ENCODE results near the gene OR52J3. TPM values are rescaled to one million over a fixed set of nuclear protein-coding genes. Genes with fewer than 3 reads are reported as not detected.

Gene OR52J3
- total RNA-seq = not detected in 2 replicates

GRCh38 chr11:5046226-5046625 lies at the start of gene OR52J3:
Gene OR52J3 (plus strand): TSS chr11:5046526. CDS start chr11:5046526, 0 bp downstream.

GRCh38 chr11:5059391-5059790 lies 13.1 kb downstream of the OR52J3 start, which contains the start of gene OR52E2:
Gene OR52E2 (minus strand): TSS chr11:5059627. CDS start chr11:5059627, 0 bp downstream.

GRCh38 chr11:5069272-5069671 lies 22.9 kb downstream of the OR52J3 start, which contains the start of gene OR52E1:
Gene OR52E1 (plus strand): TSS chr11:5069572.

Other genes with a start within 250 kb of the OR52J3 start
- not detected in 2 replicates for gene OR52R1, start 242.1 kb upstream of the OR52J3 start, total RNA-seq
- not detected in 2 replicates for gene OR51F2, start 225.2 kb upstream of the OR52J3 start, total RNA-seq
- not detected in 2 replicates for gene OR51S1, start 197.3 kb upstream of the OR52J3 start, total RNA-seq
- not detected in 2 replicates for gene OR51T1, start 164.6 kb upstream of the OR52J3 start, total RNA-seq
- not detected in 2 replicates for gene OR51A7, start 142.7 kb upstream of the OR52J3 start, total RNA-seq
- not detected in 2 replicates for gene OR51G2, start 127.2 kb upstream of the OR52J3 start, total RNA-seq
- not detected in 2 replicates for gene OR51G1, start 122.2 kb upstream of the OR52J3 start, total RNA-seq
- gene OR51A4, start 98.9 kb upstream of the OR52J3 start, total RNA-seq = not detected in 2 replicates
- not detected in 2 replicates for gene OR51A2, start 90.8 kb upstream of the OR52J3 start, total RNA-seq
- gene OR51L1, start 51.7 kb upstream of the OR52J3 start, total RNA-seq = not detected in 2 replicates
- gene OR52E2, start 13.1 kb downstream of the OR52J3 start, total RNA-seq = not detected in 2 replicates
- not detected in 2 replicates for gene OR52E1, start 23.0 kb downstream of the OR52J3 start, total RNA-seq
- gene OR52A5, start 91.8 kb downstream of the OR52J3 start, total RNA-seq = not detected in 2 replicates
- not detected in 2 replicates for gene OR52A1, start 108.2 kb downstream of the OR52J3 start, total RNA-seq
- not detected in 2 replicates for gene OR51V1, start 154.2 kb downstream of the OR52J3 start, total RNA-seq
- gene HBB, start 180.5 kb downstream of the OR52J3 start, total RNA-seq = not detected in 2 replicates
- gene HBD, start 188.0 kb downstream of the OR52J3 start, total RNA-seq = not detected in 2 replicates
- 0.25 TPM in 1 of 2 replicates, not detected in the other for gene HBG1, start 203.3 kb downstream of the OR52J3 start, total RNA-seq
- 0.19 TPM in 1 of 2 replicates, not detected in the other for gene HBG2, start 208.3 kb downstream of the OR52J3 start, total RNA-seq
- not detected in 2 replicates for gene HBE1, start 223.4 kb downstream of the OR52J3 start, total RNA-seq